GM19351 (cell line): ENCODE data around the gene MESD.
A peak's percentile ranks its signal among the peaks of the same experiment; 100 is the strongest.

Experiments
- ATAC-seq: cut with Tn5 transposase; IDR thresholded peaks from one replicate; pipeline ENCODE4 v1.9.1; 2021; ENCODE audit warnings: mild to moderate bottlenecking, moderate library complexity; ENCODE audit not compliant: unreplicated experiment

Gene MESD

DNA sequence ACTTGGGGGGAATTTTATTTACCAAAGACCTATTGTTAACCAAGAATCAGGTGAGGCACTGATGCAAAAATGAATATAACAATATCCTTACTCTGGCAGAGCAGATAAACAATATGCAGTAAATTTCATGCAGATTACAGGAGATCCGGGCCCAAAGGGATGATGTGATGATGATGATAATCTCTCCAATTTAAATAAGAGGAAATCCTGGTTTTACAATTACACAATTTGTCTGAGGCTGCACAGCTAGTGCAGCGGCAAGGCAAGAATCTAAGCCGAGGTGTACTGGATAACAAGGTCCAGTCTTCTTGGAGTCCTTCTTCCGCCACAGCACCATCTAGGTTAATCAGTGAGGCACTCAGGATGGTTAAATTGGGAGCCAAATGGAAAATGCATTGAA is 2.4 kb upstream of the MESD start:
- ATAC-seq, result no peak

- no peak for ATAC-seq
Observed at GRCh38 chr15:80991421-80991820, 1.8 kb upstream of the MESD start.

- ATAC-seq, result no peak
Observed at GRCh38 chr15:80990955-80991354, 1.3 kb upstream of the MESD start.

DNA sequence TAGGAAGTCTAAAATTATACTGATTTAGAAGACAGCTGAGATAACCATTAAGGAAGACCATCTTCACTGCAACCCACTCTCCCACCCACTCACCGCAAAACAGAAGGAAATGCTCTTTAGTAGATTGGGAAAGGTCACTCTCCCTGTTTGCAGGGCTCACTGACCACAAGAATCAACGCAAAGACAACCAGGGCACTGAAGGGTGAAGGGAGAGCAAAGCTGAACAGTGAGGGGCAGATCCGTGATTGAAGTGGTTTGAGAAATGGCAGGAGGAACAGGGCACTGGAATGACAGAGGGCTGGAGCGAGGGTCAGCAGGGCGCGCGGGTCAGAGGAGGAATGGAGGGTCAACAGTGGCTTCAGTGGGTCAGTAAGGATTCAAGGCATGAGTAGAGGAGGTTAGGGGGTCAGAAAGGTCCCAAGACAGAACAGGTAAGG is 520 bp downstream of the MESD start:
- peak; percentile 2 for ATAC-seq

- no peak for ATAC-seq
Observed at GRCh38 chr15:80988148-80988796, 1.3 kb downstream of the MESD start.

- ATAC-seq, result no peak
Observed at GRCh38 chr15:80986487-80986886, 3.1 kb downstream of the MESD start.

DNA sequence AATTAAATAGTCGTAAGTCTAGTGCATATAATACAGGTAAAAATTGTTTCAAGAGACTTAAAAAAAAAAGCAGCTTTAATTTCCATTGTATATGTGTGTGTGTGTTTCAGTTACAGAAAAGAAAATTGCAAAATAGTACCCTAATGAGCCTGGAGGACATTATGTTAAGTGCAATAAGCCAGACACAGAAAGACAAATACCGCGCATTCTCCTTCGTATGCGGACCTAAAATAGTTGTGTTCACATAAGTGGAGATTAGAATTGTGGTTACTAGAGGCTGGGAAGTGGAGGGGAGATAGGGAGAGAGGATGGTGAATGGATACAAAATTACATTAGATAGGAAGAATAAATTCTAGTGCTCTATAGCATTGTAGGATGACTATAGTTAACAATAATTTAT is 3.6 kb downstream of the MESD start:
- no peak for ATAC-seq

DNA sequence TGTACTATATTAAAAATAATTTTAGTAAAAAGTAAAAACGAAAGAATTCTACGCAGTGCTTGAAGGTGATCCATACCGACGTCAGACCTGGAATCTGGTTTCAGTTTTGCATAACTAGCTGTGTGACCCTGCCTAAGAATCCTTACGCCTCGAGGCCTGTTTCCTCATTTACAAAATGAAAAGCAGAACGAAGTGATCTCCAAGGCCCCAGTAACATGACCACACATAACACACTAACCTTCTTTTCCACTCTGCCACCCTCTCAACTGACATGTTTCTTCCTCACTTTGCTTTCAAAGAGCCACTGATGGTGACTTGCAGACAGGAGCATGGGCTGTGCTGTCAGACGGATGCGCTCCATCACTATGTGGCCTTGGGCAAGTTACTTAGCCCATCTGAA is 4.8 kb downstream of the MESD start:
- no peak for ATAC-seq

- ATAC-seq, result no peak
Observed at GRCh38 chr15:80982839-80983238, 6.8 kb downstream of the MESD start.

DNA sequence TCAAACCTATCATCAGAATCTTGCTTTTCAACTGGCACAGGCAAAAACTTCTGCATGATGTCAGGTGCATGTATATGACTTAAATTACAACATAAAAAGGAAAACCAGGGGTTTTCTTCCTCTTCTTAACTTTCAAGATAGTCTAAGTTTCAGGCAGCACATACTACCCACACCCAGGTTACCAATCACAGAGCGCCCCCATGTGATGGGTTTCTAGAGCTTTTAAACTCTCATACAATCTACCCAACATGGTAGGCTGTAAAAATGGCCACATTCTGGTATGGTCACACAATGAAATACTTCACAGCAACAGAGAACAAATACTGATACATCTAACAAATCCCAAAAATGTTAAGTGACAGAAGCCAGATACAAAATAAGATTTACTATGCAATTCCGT is 7.4 kb downstream of the MESD start:
- peak; percentile 47 for ATAC-seq

- ATAC-seq, result no peak
Observed at GRCh38 chr15:80979538-80980200, 9.9 kb downstream of the MESD start.

DNA sequence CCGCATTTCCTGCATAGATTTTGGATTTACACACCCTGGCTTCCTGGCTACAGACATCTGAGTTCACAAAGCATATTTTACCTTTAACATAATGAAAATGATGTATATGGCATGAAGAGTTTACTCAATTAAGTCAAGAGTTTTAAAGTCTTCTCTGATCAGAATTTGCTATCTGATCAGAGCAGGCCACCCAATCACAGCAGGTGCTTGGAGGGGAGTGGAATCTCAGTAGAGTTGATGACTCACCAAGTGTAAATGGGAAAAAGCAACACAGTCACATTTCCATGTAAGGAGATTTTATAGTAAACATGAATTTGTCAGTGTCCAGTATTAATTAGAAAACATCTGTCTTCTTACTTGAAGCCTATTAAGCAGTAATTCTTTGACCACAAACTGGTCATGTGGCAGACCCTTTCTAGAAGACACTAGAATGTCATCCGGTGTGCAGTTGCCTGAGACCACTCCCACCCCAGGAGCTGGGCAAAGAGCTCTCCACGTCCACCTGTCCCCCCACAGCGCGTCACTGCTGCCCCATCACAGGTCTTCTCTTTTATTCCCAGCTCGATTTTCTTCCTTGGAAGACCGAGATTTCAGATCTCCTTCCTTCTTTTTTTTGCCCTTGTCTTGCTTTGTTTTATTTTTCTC is 10.8 kb downstream of the MESD start:
- ATAC-seq, result no peak

DNA sequence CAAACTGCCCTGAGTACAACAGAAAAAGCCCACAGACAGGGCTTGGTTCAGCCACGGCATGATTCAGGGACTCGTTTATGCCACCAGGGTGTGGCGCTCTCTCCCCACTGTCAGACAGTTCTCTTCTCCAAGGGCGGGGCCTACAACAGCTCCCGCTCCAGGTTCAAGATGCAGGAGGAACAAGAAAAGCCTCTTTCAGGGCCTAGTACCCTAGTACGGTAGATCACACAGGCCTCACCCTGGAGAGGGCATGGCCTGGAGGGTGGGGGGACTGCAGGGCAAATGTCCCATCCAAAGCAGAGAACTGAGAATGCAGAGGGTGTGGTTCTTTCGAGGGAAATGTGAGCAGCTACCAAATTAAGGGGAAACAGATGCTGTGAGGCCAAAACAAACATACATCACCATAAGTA is 12.0 kb downstream of the MESD start:
- no peak for ATAC-seq

DNA sequence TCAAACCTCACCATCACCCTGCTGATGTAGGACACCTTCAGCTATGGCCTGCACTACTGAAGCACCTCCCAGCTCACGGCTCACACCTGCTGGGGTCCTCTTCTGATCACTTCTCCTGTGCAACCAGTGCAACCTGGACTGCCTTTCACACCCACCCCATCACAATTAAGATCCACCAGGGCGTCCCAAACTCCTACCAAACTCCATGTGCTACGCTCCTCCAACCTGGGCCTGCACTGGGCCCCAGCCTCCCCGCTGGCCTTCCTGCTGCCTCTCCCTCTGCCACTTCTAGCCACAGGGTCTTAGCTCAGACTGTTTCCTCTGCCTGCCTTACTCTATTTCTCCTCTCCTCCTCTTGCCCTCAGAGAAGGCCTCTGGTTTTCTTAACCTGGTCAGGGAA is 12.8 kb downstream of the MESD start:
- no peak for ATAC-seq

- ATAC-seq, result no peak
Observed at GRCh38 chr15:80974914-80975313, 14.7 kb downstream of the MESD start.

- no peak for ATAC-seq
Observed at GRCh38 chr15:80972276-80972675, 17.3 kb downstream of the MESD start.

GRCh38 chr15:80971143-80971542 is 18.5 kb downstream of the MESD start:
- ATAC-seq, result no peak

DNA sequence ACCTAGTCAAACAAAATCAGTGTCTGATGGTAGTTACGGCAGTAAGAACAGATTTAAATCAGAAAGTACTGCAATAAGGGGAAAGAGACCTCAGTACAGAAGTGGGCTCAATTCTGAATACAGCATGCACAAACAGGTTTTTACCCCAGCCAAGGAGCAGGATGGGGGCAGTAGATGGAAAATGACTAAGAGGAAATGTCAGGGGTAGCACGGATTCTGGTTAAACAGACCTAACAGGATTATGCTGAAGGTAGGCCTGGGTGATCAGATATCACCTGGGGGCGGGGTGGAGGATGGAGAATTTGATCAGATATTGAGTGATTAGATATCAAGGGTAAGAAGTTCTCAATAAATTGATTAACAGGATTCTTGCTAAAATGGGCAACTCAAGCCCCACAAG is 19.0 kb downstream of the MESD start:
- no peak for ATAC-seq

DNA sequence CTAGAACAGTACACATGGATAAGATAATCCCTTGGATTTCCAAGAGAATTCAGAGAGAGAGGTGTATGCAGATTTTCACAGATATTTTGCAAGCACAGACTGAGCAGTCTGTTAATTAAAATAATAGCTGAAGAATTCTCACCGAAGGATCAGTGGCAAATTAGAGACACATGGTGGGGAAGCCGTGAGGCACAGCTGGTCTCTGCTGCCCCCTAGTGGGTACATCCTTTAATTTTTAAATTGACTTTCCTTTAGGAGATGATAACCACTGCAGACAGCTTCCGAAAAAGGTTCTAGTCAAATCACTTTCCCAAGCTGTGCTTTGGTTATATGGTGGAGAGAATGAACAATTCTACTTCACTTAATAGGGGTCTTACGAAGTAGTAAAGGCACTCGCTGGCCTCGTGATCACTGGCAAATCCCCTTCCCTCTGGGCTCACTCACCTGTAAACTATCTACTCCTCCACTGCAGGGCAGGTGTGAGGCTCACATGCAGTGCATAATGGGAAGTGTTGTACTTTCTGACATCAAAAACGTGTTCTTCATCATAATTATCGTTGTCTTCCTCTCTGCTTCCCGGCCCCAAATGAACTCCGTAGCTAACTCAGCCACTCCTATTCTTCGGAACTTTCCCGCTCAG is 19.5 kb downstream of the MESD start:
- ATAC-seq, result no peak

GRCh38 chr15:80969316-80969715 is 20.3 kb downstream of the MESD start:
- ATAC-seq, result no peak

- no peak for ATAC-seq
Observed at GRCh38 chr15:80967991-80968510, 21.6 kb downstream of the MESD start.

GRCh38 chr15:80967451-80967850 is 22.2 kb downstream of the MESD start:
- ATAC-seq, result no peak
